Esophagus muscularis mucosa (tissue), 3 donors: Measurements from ENCODE around the gene SCRN2.

Source experiments
- CTCF ChIP-seq, 3 experiments: fragments of 200-600 bp in 2 of 3; fragments of 450-650 bp in 1 of 3; sonication (generic) in 2 of 3; IDR thresholded peaks; one replicate each; pipeline ENCODE4 v1.5.1; 2017 to 2019; ENCODE audit warnings: antibody characterized with exemption in 3 of 3, mild to moderate bottlenecking in 2 of 3, moderate library complexity in 1 of 3
- POLR2A ChIP-seq: fragments of 450-650 bp; IDR thresholded peaks from one replicate; pipeline ENCODE4 v1.6.1; 2017; ENCODE audit warnings: antibody characterized with exemption, moderate library complexity, mild to moderate bottlenecking, low read depth

GRCh38 chr17:47808830-47809480 lies 32.1 kb downstream of the SCRN2 start:
- TF ChIP-seq CTCF (IDR thresholded peaks at IDR 0.05) (no peak), POLR2A (no peak)
